ENCODE data around the gene FANCI.
"Not testable (repeated sequence)": the region's sequence is repeated elsewhere in the genome, so short reads cannot be mapped to it uniquely, and the experiment has no call there.

The FANCI gene

GRCh38 chr15:89221543-89221942 is 22.2 kb upstream of the FANCI start, which contains the start of gene RLBP1:
RLBP1 (minus strand) TSS chr15:89221579; CDS start chr15:89218975, 2,604 bp downstream.
- no peak for TF ChIP-seq CTCF (IDR thresholded peaks at IDR 0.05; ENCODE audit: insufficient read depth, missing control alignments)
- FAIRE-seq (no peak), DNase-seq (ENCODE audit: insufficient read length, low spot score) (no peak)

- TF ChIP-seq CTCF (IDR thresholded peaks at IDR 0.05; ENCODE audit: insufficient read depth, missing control alignments): no peak
- FAIRE-seq (no peak), DNase-seq (ENCODE audit: insufficient read length, low spot score) (no peak)
Measured at GRCh38 chr15:89225588-89225987, 18.2 kb upstream of the FANCI start.

DNA sequence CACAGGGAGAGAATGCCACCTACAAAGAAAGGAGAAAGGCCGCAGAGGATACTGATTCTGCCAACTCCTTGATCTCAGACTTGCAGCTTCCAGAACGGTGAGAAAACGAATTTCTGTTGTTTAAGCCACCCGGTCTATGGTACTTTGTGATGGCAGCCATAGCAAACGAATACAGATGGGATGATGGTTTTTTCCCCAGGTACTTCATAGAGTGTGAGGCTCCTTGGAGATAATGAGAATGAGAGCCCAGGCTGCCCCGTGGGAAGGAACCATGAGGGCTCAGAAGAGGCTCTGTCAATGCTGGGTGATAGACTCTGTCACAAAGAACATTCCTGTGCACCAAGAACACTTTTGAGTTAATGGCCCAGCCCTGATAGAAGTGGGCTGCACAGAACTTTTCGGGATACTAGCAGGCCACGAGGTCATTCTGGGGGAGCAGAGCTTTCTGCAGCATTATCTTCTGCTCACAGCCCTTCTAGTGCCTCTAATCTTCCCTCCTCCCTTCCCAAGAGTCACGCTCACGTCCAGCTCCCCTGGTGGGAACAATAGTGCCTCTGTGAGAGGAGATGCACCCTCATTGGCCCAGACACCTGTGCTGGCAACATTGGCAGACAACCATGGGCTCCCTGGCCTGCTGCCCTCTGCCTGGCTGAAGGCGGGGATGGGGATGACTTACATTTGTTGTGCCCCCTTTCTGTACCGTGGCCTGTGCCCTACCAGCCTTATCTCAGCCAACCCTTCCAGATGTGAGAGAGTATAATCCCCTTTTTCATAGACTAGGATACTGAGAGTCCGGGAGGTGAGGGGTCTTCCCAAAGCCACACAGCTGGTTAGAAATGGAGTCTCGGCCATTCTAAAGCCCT is 17.2 kb upstream of the FANCI start:
- FAIRE-seq: no peak
- DNase-seq (ENCODE audit: insufficient read length, low spot score): no peak
- no peak for TF ChIP-seq CTCF (IDR thresholded peaks at IDR 0.05; ENCODE audit: insufficient read depth, missing control alignments)

DNA sequence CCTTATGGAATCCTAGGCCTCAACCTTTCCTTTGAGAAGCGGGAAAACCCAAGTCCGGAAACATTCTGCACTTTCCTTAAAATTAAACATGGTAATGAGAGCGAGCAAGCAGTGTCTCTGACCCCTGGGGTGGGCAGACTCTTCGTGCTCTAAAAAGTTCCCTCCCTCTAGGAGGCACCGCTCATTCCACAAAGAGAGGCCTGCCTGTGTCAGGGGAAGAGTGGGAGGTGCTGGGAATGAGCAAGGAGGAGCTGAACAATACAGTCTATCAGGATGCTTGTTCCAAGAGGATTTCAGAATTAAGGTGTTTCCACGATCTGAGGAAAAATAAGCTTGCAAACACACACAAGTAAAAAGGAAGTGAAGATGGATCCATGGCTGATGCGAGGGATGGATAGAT is 16.4 kb upstream of the FANCI start:
- no peak for FAIRE-seq
- TF ChIP-seq CTCF (IDR thresholded peaks at IDR 0.05; ENCODE audit: insufficient read depth, missing control alignments): no peak
- DNase-seq (ENCODE audit: insufficient read length, low spot score): no peak

GRCh38 chr15:89230277-89230676 is 13.5 kb upstream of the FANCI start:
- TF ChIP-seq CTCF (IDR thresholded peaks at IDR 0.05; ENCODE audit: insufficient read depth, missing control alignments): no peak
- DNase-seq (ENCODE audit: insufficient read length, low spot score) (no peak), FAIRE-seq (no peak)

DNA sequence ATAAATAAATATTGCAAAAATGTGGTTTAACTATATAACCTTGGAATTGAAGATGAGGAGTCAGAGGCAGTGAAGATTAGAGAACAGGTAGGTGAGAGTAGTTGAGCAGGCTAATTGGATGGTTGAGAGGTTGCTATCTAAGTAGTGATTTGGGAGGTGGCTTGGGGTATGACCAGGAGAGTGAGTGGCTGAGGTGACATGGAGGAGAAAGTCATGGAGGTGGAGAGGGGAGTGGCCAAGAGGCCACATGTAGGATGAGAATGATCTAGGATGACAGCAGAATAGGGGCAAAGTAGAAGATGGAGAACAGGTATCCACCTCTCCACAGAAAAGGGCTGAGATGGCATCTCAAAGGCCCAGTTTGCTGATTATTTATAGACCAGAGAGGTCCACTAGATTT is 11.9 kb upstream of the FANCI start:
- TF ChIP-seq CTCF (IDR thresholded peaks at IDR 0.05; ENCODE audit: insufficient read depth, missing control alignments): no peak
- DNase-seq (ENCODE audit: insufficient read length, low spot score): no peak
- no peak for FAIRE-seq

- not testable (repeated sequence) for FAIRE-seq
Measured at GRCh38 chr15:89239883-89240810, 3.6 kb upstream of the FANCI start.

More at GRCh38 chr15:89239883-89240810, 3.6 kb upstream of the FANCI start:
- DNase-seq (ENCODE audit: insufficient read length, low spot score): not testable (repeated sequence)

Measured in D721Med (cell line).